CD4-positive, alpha-beta T cell (primary cell): ENCODE results near the gene UBD. TPM values are rescaled to one million over a fixed set of nuclear protein-coding genes. Genes with fewer than 3 reads are reported as not detected.

ENCODE experiments used
- ATAC-seq: fragments of 200-7000 bp; cut with Tn5 transposase; one replicate; pipeline ENCODE4 v1.10.0; 2022; ENCODE audit warnings: mild to moderate bottlenecking; ENCODE audit not compliant: poor library complexity
- CTCF ChIA-PET: fragments of 350-600 bp; sonication (Branson Sonifier 250); formaldehyde crosslinking; loops from one replicate; lab custom pipeline; 2021; ENCODE audit warnings: antibody characterized with exemption, inconsistent platforms; lab: Charles Lee
- POLR2A ChIA-PET: fragments of 350-600 bp; sonication (Branson Sonifier 250); formaldehyde crosslinking; loops from one replicate; lab custom pipeline; 2021; ENCODE audit warnings: antibody characterized with exemption, inconsistent platforms; lab: Charles Lee
- DNase-seq, 14 experiments: peaks; one replicate each; pipeline ENCODE4 v3.0.0-alpha.2; 2013 to 2020; ENCODE audit warnings: mixed read lengths in 2 of 14
- H3K27ac ChIP-seq, 2 donors: one replicate each; pipeline versions ENCODE4 v1.5.1 to v1.7.0; 2013; ENCODE audit warnings: low read length in 2 of 2, low read depth in 1 of 2, mild to moderate bottlenecking in 1 of 2
- H3K27me3 ChIP-seq, 2 experiments: 1 replicate in 1 of 2; 2 replicates in 1 of 2; pipeline versions ENCODE4 v1.6.1 to v1.7.0; 2013; ENCODE audit warnings: low read length in 2 of 2, control low read depth in 1 of 2, mild to moderate bottlenecking in 1 of 2, moderate library complexity in 1 of 2; ENCODE audit not compliant: insufficient read depth in 2 of 2, control insufficient read depth in 1 of 2
- H3K36me3 ChIP-seq: one replicate; pipeline ENCODE4 v1.6.1; 2013; ENCODE audit warnings: low read length, control low read depth; ENCODE audit not compliant: insufficient read depth
- H3K4me1 ChIP-seq: one replicate; pipeline ENCODE4 v1.6.1; 2013; ENCODE audit warnings: low read length, control low read depth; ENCODE audit not compliant: insufficient read depth
- H3K4me3 ChIP-seq: one replicate; pipeline ENCODE4 v1.5.1; 2013; ENCODE audit warnings: mild to moderate bottlenecking, low read length, moderate library complexity
- H3K9me3 ChIP-seq, 2 experiments: 1 replicate in 1 of 2; 2 replicates in 1 of 2; pipeline versions ENCODE4 v1.6.1 to v1.7.0; 2013; ENCODE audit warnings: low read length in 2 of 2, mild to moderate bottlenecking in 2 of 2, control low read depth in 1 of 2, moderate library complexity in 1 of 2; ENCODE audit not compliant: control insufficient read depth in 1 of 2, insufficient read depth in 1 of 2
- H3K27ac Mint-ChIP-seq: one replicate; pipeline ENCODE4 v1.8.0; 2020; ENCODE audit warnings: mixed read lengths
- H3K27me3 Mint-ChIP-seq: one replicate; pipeline ENCODE4 v1.8.0; 2021; ENCODE audit warnings: mixed read lengths
- H3K36me3 Mint-ChIP-seq: one replicate; pipeline ENCODE4 v1.8.0; 2021; ENCODE audit warnings: low read depth, mixed read lengths
- H3K4me1 Mint-ChIP-seq: one replicate; pipeline ENCODE4 v1.8.0; 2021; ENCODE audit warnings: low read depth, mixed read lengths
- H3K4me3 Mint-ChIP-seq: one replicate; pipeline ENCODE4 v1.8.0; 2020; ENCODE audit warnings: mild to moderate bottlenecking, mixed read lengths
- H3K9me3 Mint-ChIP-seq: one replicate; pipeline ENCODE4 v1.8.0; 2020; ENCODE audit warnings: mixed read lengths
- intact Hi-C, 2 experiments: fragments of 100-400 bp; cut with DNase I in 1 of 2; cut with micrococcal nuclease in 1 of 2; formaldehyde crosslinking; loops; one replicate each; pipeline versions ENCODE4 v1.15.1 to v1.9.0; 2023 to 2025; cut with DNase I, micrococcal nuclease
- total RNA-seq, 174 experiments: library from RNA in 2 of 174; stranded (reverse) in 2 of 174; gene quantifications; one replicate each; pipeline ENCODE4 v1.2.3 and lab custom pipeline; 2021 to 2026
- TF ChIP-seq, protein P1 (sequence below): fragments of 200-600 bp; IDR thresholded peaks from one replicate; pipeline ENCODE4 v1.8.0; 2022; ENCODE audit warnings: antibody characterized with exemption, mild to moderate bottlenecking

UBD gene
- total RNA-seq, 2 experiments from 2014 or later: not detected

DNA sequence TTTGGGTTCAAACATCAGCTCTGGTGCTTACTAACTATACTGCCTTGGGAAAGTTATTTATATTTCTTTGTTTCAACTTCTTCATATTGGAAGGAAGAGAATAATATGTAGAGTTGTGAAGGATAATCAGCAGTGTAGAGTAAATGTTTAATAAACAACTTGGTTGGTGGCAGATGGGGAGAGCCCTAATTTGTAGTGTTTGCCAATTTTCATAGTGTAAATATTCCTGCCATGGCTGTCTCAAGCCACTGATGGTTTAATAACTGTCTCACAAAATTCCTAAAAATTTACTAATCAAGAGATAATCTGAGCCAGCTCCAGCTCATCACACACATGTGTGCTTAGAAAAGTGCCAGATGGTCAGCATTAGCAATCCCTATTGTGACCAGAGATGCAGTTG lies 25.3 kb upstream of the UBD start, which contains the start of gene OR2H2:
Gene OR2H2, plus strand, starts transcription at position 301 of the 400 bp plus-strand sequence. CDS start 2,824 bp downstream, outside the sequence.
- ChIA-PET CTCF (no interaction called here), POLR2A (no interaction called here)
- ATAC-seq (no peak), DNase-seq (no peak)
- Mint-ChIP-seq H3K27me3 (peaks cover 65% of the 10 kb centered on the region), H3K36me3 (no peaks in the 10 kb centered on the region), H3K27ac (no peak within 1 kb of the TSS), H3K9me3 (no peaks in the 10 kb centered on the region), H3K4me1 (no peaks in the 10 kb centered on the region), H3K4me3 (no peak within 1 kb of the TSS)
- H3K36me3 ChIP-seq: no peaks in the 10 kb centered on the region
- peaks cover 4 to 10% of the 10 kb centered on the region in 2 experiments for H3K27me3 ChIP-seq
- TF ChIP-seq, protein P1, sequence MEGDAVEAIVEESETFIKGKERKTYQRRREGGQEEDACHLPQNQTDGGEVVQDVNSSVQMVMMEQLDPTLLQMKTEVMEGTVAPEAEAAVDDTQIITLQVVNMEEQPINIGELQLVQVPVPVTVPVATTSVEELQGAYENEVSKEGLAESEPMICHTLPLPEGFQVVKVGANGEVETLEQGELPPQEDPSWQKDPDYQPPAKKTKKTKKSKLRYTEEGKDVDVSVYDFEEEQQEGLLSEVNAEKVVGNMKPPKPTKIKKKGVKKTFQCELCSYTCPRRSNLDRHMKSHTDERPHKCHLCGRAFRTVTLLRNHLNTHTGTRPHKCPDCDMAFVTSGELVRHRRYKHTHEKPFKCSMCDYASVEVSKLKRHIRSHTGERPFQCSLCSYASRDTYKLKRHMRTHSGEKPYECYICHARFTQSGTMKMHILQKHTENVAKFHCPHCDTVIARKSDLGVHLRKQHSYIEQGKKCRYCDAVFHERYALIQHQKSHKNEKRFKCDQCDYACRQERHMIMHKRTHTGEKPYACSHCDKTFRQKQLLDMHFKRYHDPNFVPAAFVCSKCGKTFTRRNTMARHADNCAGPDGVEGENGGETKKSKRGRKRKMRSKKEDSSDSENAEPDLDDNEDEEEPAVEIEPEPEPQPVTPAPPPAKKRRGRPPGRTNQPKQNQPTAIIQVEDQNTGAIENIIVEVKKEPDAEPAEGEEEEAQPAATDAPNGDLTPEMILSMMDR: no peak
- H3K27ac ChIP-seq: no peak within 1 kb of the TSS
- no peak within 1 kb of the TSS for H3K4me3 ChIP-seq
- H3K4me1 ChIP-seq: no peaks in the 10 kb centered on the region
- intact Hi-C loops: loop anchor here in 1 of 2 experiments (5.0 kb wide), 1 partner anchor 748 kb away; no protein-coding TSS in a partner anchor
- H3K9me3 ChIP-seq: no peaks in the 10 kb centered on the region

DNA sequence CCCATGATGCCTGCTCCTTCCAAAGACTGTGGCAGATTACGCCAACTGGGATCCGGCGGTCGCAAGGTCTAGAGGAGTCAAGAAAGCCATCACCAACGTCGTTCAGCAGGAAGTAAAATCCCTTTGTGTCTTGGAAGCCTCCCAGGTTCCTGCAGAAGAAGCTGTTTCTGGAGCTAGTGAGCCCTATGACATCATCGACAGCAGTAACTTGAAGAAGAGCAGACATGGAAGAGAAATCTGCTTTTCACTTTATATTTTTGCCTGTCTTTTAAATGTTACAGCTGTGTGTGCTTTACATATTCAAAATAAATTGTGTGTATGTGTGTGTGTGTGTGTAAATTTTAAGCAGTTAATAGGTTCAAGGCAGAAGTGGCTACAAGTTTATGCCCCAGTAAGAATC lies 18.0 kb upstream of the UBD start:
- intact Hi-C loops: no loop called here
- Mint-ChIP-seq H3K9me3 (no peaks in the 10 kb centered on the region), H3K4me3 (no peak overlapping the region), H3K27ac (no peak overlapping the region), H3K27me3 (peaks cover 77% of the 10 kb centered on the region), H3K36me3 (no peaks in the 10 kb centered on the region), H3K4me1 (no peaks in the 10 kb centered on the region)
- no peak overlapping the region for H3K4me3 ChIP-seq
- ATAC-seq (no peak), DNase-seq (no peak)
- TF ChIP-seq, protein P1: no peak
- no peaks in the 10 kb centered on the region for H3K4me1 ChIP-seq
- ChIA-PET CTCF (no interaction called here), POLR2A (no interaction called here)
- no peak overlapping the region for H3K27ac ChIP-seq
- H3K9me3 ChIP-seq: peaks cover 0 to 2% of the 10 kb centered on the region in 2 experiments
- H3K36me3 ChIP-seq: no peaks in the 10 kb centered on the region
- peaks cover 3 to 8% of the 10 kb centered on the region in 2 experiments for H3K27me3 ChIP-seq

DNA sequence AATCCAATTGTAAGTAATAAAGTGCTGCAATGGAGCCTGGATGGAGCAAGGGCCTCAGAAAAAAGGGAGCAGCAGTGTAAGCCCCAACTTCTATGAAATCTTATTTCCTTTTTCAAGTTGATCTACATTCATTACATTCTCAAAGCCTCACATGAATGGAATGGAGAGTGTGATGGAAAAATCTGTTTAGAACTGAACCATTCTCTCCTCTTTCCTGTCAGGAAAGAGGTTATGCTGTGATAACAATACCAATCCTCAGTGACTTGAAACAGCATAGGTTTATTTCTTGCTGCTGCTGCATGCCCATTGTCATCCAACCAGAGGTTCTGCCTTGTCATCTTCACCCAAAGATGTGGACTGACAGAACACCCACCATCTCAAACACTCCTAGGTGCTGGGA lies 16.5 kb upstream of the UBD start:
- DNase-seq (no peak), ATAC-seq (no peak)
- Histone ChIP-seq H3K4me1 (no peaks in the 10 kb centered on the region), H3K27me3 (peaks cover 7% of the 10 kb centered on the region in 2 experiments), H3K36me3 (no peaks in the 10 kb centered on the region), H3K27ac (no peak overlapping the region), H3K4me3 (no peak overlapping the region), H3K9me3 (peaks cover 0 to 2% of the 10 kb centered on the region in 2 experiments)
- no peak overlapping the region for H3K27ac Mint-ChIP-seq
- H3K36me3 Mint-ChIP-seq: no peaks in the 10 kb centered on the region
- no peaks in the 10 kb centered on the region for H3K4me1 Mint-ChIP-seq
- CTCF ChIA-PET: no interaction called here
- POLR2A ChIA-PET: no interaction called here
- TF ChIP-seq, protein P1: no peak
- peaks cover 80% of the 10 kb centered on the region for H3K27me3 Mint-ChIP-seq
- H3K9me3 Mint-ChIP-seq: no peaks in the 10 kb centered on the region
- H3K4me3 Mint-ChIP-seq: no peak overlapping the region
- intact Hi-C loops: no loop called here
